Measurements from ENCODE around the gene FOXG1.

Gene FOXG1

GRCh38 chr14:28776482-28777266 lies 10.1 kb downstream of the FOXG1 start:
- Histone ChIP-seq H3K4me2 (ENCODE audit: insufficient read depth, low read length) (no peak overlapping the region), H3K9me3 (ENCODE audit: insufficient read depth, low read length, severe bottlenecking) (no peaks in the 10 kb centered on the region), H3K27ac (ENCODE audit: low read length) (no peak overlapping the region), H3K36me3 (ENCODE audit: insufficient read depth, low read length) (no peaks in the 10 kb centered on the region), H3K27me3 (ENCODE audit: insufficient read depth, low read length, poor library complexity) (no peaks in the 10 kb centered on the region), H4K20me1 (ENCODE audit: insufficient read depth, low read length) (no peaks in the 10 kb centered on the region), H2AFZ (ENCODE audit: low read depth, low read length) (no peak overlapping the region), H3K4me1 (ENCODE audit: insufficient read depth, low read length) (no peaks in the 10 kb centered on the region), H3K4me3 (ENCODE audit: low read depth in 1 of 2, low read length in 2 of 2) (no peak overlapping the region), H3K79me2 (ENCODE audit: insufficient read depth, low read length) (no peaks in the 10 kb centered on the region), H3K9ac (ENCODE audit: low read depth, low read length) (no peak overlapping the region)
- DNase-seq (no peak), ATAC-seq (ENCODE audit: insufficient read depth, low read depth) (no peak)
- no peak for TF ChIP-seq EZH2 (IDR thresholded peaks at IDR 0.05; ENCODE audit: borderline replicate concordance, low read depth, low read length, severe bottlenecking)
- TF ChIP-seq CTCF (IDR thresholded peaks at IDR 0.05; ENCODE audit: borderline replicate concordance, extremely low read depth, low read length, poor library complexity, severe bottlenecking): no peak

GRCh38 chr14:28777471-28778137 lies 11.0 kb downstream of the FOXG1 start:
- Histone ChIP-seq H3K27me3 (ENCODE audit: insufficient read depth, low read length, poor library complexity) (no peaks in the 10 kb centered on the region), H3K9ac (ENCODE audit: low read depth, low read length) (no peak overlapping the region), H2AFZ (ENCODE audit: low read depth, low read length) (no peak overlapping the region), H3K27ac (ENCODE audit: low read length) (no peak overlapping the region), H4K20me1 (ENCODE audit: insufficient read depth, low read length) (no peaks in the 10 kb centered on the region), H3K4me1 (ENCODE audit: insufficient read depth, low read length) (no peaks in the 10 kb centered on the region), H3K79me2 (ENCODE audit: insufficient read depth, low read length) (no peaks in the 10 kb centered on the region), H3K4me2 (ENCODE audit: insufficient read depth, low read length) (no peak overlapping the region), H3K4me3 (ENCODE audit: low read depth in 1 of 2, low read length in 2 of 2) (no peak overlapping the region), H3K36me3 (ENCODE audit: insufficient read depth, low read length) (no peaks in the 10 kb centered on the region), H3K9me3 (ENCODE audit: insufficient read depth, low read length, severe bottlenecking) (no peaks in the 10 kb centered on the region)
- no peak for TF ChIP-seq EZH2 (IDR thresholded peaks at IDR 0.05; ENCODE audit: borderline replicate concordance, low read depth, low read length, severe bottlenecking)
- no peak for TF ChIP-seq CTCF (IDR thresholded peaks at IDR 0.05; ENCODE audit: borderline replicate concordance, extremely low read depth, low read length, poor library complexity, severe bottlenecking)
- DNase-seq: no peak
- no peak for ATAC-seq (ENCODE audit: insufficient read depth, low read depth)

GRCh38 chr14:28778138-28779117 lies 11.8 kb downstream of the FOXG1 start:
- H3K27me3 ChIP-seq (ENCODE audit: insufficient read depth, low read length, poor library complexity): no peaks in the 10 kb centered on the region

More at GRCh38 chr14:28778138-28779117, 11.8 kb downstream of the FOXG1 start:
- H3K4me3 ChIP-seq (ENCODE audit: low read depth in 1 of 2, low read length in 2 of 2): no peak overlapping the region
- H2AFZ ChIP-seq (ENCODE audit: low read depth, low read length): no peak overlapping the region
- no peak for ATAC-seq (ENCODE audit: insufficient read depth, low read depth)
- no peak for DNase-seq
- no peaks in the 10 kb centered on the region for H3K4me1 ChIP-seq (ENCODE audit: insufficient read depth, low read length)
- H3K9ac ChIP-seq (ENCODE audit: low read depth, low read length): no peak overlapping the region
- no peaks in the 10 kb centered on the region for H3K36me3 ChIP-seq (ENCODE audit: insufficient read depth, low read length)
- H3K79me2 ChIP-seq (ENCODE audit: insufficient read depth, low read length): no peaks in the 10 kb centered on the region
- H3K9me3 ChIP-seq (ENCODE audit: insufficient read depth, low read length, severe bottlenecking): no peaks in the 10 kb centered on the region
- TF ChIP-seq CTCF (IDR thresholded peaks at IDR 0.05; ENCODE audit: borderline replicate concordance, extremely low read depth, low read length, poor library complexity, severe bottlenecking) (no peak), EZH2 (IDR thresholded peaks at IDR 0.05; ENCODE audit: borderline replicate concordance, low read depth, low read length, severe bottlenecking) (no peak)
- H3K27ac ChIP-seq (ENCODE audit: low read length): no peak overlapping the region
- no peak overlapping the region for H3K4me2 ChIP-seq (ENCODE audit: insufficient read depth, low read length)
- H4K20me1 ChIP-seq (ENCODE audit: insufficient read depth, low read length): no peaks in the 10 kb centered on the region
